Measurements from ENCODE around the gene BHMT.
"Not testable (repeated sequence)": the region's sequence is repeated elsewhere in the genome, so short reads cannot be mapped to it uniquely, and the experiment has no call there.

Gene BHMT

DNA sequence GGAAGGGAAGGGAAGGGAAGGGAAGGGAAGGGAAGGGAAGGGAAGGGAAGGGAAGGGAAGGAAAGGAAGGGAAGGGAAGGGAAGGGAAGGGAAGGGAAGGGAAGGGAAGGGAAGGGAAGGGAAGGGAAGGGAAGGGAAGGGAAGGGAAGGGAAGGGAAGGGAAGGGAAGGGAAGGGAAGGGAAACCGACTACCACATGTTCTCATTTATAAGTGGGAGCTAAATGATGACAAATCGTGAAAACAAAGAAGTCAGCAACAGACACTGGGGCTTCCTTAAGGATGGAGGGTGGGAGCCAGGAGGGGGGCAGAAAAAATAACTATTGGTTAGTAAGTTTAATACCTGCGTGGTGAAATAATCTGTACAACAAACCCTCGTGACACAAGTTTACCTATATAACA is 68.8 kb downstream of the BHMT start:
- not testable (repeated sequence) for DNase-seq

DNA sequence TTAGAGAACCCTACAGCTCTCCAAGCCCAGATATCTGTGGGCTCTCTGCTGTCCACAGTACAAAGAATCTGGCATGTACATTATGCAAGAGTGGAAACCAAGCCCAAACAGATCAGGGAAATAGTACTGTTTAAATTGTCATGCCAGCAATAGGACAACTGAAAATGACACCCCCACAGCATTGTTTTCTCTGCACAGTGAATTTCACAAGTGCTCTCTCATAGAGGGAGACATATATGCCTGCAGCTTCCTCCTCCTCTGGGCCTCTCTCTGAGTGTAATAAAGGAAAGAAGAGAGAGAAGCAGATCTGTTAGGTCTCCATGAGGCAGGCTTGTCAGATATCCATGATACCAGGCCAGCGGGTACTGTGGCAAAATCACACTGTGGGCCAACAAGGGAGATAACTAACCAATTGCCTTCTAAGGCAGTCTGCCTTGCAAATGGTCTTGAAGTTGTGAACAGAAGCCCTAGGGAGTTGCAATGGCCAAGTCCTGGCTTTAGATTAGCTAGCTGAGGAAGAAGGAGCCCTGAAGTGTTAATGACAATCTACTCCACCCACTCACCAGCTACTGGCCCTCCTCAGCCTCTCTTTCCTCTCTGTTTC is 69.9 kb downstream of the BHMT start:
- no peak for DNase-seq
